Measurements from ENCODE around the gene EPB41L5.
A peak's percentile ranks its signal among the peaks of the same experiment; 100 is the strongest.
"Not testable (repeated sequence)": the region's sequence is repeated elsewhere in the genome, so short reads cannot be mapped to it uniquely, and the experiment has no call there.

The EPB41L5 gene

GRCh38 chr2:120032297-120032696 is 19.4 kb downstream of the EPB41L5 start:
- no peak for DNase-seq

GRCh38 chr2:120034027-120034426 is 21.1 kb downstream of the EPB41L5 start:
- no peak for DNase-seq

GRCh38 chr2:120034621-120035020 is 21.7 kb downstream of the EPB41L5 start:
- no peak for DNase-seq

GRCh38 chr2:120036145-120036544 is 23.3 kb downstream of the EPB41L5 start:
- DNase-seq = no peak

- DNase-seq = no peak
Observed at GRCh38 chr2:120037995-120038541, 25.2 kb downstream of the EPB41L5 start.

GRCh38 chr2:120042359-120042758 is 29.5 kb downstream of the EPB41L5 start:
- DNase-seq = no peak

GRCh38 chr2:120044336-120044735 is 31.5 kb downstream of the EPB41L5 start:
- no peak for DNase-seq

GRCh38 chr2:120045775-120046174 is 32.9 kb downstream of the EPB41L5 start:
- DNase-seq = not testable (repeated sequence)

- not testable (repeated sequence) for DNase-seq
Observed at GRCh38 chr2:120046252-120046651, 33.4 kb downstream of the EPB41L5 start.

- DNase-seq = no peak
Observed at GRCh38 chr2:120052597-120052996, 39.7 kb downstream of the EPB41L5 start.

- no peak for DNase-seq
Observed at GRCh38 chr2:120053891-120054290, 41.0 kb downstream of the EPB41L5 start.

- no peak for DNase-seq
Observed at GRCh38 chr2:120059483-120059882, 46.6 kb downstream of the EPB41L5 start.

- DNase-seq = no peak
Observed at GRCh38 chr2:120060088-120060623, 47.3 kb downstream of the EPB41L5 start.

GRCh38 chr2:120064664-120065063 is 51.8 kb downstream of the EPB41L5 start:
- DNase-seq = no peak

- no peak for DNase-seq
Observed at GRCh38 chr2:120066800-120067547, 54.1 kb downstream of the EPB41L5 start.

GRCh38 chr2:120068040-120068658 is 55.3 kb downstream of the EPB41L5 start:
- not testable (repeated sequence) for DNase-seq

GRCh38 chr2:120075545-120075944 is 62.7 kb downstream of the EPB41L5 start:
- DNase-seq = no peak

- DNase-seq = peak; percentile 10
Observed at GRCh38 chr2:120077896-120078295, 65.0 kb downstream of the EPB41L5 start.

GRCh38 chr2:120079647-120080046 is 66.8 kb downstream of the EPB41L5 start:
- DNase-seq = no peak

GRCh38 chr2:120091436-120091835 is 78.6 kb downstream of the EPB41L5 start:
- DNase-seq = no peak

- DNase-seq = no peak
Observed at GRCh38 chr2:120094795-120095194, 81.9 kb downstream of the EPB41L5 start.

- no peak for DNase-seq
Observed at GRCh38 chr2:120100627-120101026, 87.8 kb downstream of the EPB41L5 start.

- no peak for DNase-seq
Observed at GRCh38 chr2:120103723-120104467, 91.0 kb downstream of the EPB41L5 start.
